Activated CD4-positive, alpha-beta T cell treated with anti-CD3 and anti-CD28 coated beads for 1 hour (primary cell): Measurements from ENCODE around the gene LTBP4.
"Not testable (repeated sequence)": the region's sequence is repeated elsewhere in the genome, so short reads cannot be mapped to it uniquely, and the experiment has no call there.

Experiments
- DNase-seq: peaks from one replicate; pipeline ENCODE4 v3.0.0-alpha.2; 2020

Gene LTBP4, protein sequence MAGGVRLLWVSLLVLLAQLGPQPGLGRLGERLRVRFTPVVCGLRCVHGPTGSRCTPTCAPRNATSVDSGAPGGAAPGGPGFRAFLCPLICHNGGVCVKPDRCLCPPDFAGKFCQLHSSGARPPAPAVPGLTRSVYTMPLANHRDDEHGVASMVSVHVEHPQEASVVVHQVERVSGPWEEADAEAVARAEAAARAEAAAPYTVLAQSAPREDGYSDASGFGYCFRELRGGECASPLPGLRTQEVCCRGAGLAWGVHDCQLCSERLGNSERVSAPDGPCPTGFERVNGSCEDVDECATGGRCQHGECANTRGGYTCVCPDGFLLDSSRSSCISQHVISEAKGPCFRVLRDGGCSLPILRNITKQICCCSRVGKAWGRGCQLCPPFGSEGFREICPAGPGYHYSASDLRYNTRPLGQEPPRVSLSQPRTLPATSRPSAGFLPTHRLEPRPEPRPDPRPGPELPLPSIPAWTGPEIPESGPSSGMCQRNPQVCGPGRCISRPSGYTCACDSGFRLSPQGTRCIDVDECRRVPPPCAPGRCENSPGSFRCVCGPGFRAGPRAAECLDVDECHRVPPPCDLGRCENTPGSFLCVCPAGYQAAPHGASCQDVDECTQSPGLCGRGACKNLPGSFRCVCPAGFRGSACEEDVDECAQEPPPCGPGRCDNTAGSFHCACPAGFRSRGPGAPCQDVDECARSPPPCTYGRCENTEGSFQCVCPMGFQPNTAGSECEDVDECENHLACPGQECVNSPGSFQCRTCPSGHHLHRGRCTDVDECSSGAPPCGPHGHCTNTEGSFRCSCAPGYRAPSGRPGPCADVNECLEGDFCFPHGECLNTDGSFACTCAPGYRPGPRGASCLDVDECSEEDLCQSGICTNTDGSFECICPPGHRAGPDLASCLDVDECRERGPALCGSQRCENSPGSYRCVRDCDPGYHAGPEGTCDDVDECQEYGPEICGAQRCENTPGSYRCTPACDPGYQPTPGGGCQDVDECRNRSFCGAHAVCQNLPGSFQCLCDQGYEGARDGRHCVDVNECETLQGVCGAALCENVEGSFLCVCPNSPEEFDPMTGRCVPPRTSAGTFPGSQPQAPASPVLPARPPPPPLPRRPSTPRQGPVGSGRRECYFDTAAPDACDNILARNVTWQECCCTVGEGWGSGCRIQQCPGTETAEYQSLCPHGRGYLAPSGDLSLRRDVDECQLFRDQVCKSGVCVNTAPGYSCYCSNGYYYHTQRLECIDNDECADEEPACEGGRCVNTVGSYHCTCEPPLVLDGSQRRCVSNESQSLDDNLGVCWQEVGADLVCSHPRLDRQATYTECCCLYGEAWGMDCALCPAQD (N-terminal part only)

DNA sequence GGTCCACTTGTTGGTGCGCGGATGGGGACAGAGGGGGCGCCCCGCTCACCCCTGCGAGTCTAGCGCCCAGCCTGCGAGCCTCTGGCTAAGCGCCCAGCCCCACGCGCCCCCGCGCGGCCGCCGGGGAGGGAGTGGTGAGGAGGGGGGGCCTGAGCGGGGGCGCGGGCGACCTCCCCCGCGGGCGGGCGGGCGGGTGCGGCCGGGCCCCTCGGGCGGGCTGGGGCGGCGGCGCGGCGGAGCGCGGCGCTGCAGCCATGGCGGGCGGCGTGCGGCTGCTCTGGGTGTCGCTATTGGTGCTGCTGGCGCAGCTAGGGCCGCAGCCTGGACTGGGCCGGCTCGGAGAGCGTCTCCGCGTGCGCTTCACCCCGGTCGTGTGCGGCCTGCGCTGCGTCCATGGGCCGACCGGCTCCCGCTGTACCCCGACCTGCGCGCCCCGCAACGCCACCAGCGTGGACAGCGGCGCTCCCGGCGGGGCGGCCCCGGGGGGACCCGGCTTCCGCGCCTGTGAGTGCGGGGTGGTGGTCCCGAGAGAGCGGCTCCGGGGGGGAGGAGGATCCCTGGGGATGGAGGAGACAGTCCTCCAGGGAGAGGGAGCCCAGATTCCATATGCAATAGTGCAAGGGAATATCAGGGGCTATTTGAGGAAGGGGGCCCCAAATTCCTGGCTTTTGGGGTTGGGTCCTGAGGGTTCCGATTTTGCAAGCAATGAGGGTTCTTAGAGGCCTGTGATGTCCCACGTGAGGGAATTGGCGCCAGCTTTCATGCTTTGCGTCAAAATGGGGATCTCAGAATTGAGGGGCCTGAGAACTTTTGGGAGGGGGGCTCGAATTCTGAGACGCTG lies at the start of gene LTBP4:
TSS of gene LTBP4 (plus strand) at position 236 of the 841 bp plus-strand sequence. CDS start at position 255, 19 bp downstream.
- no peak for DNase-seq

DNA sequence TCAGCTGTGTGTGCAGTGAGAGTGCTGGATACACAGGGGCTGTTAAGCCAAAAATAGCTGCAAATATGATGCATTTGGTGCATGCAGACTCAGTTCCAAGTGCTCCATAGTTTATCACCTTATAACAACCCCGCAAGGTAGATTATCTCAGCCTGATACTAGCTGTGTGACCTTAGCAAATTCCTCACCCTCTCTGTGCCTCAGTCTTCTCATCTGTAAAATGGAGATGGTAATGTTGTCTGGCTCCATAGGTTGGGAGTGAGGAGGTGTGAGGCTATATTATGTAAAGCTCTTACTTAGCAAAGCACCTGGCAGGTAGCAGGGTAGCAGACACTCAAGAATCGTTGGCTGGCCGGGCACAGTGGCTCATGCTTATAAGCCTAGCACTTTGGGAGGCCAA lies 48.3 kb upstream of the LTBP4 start:
- no peak for DNase-seq

DNA sequence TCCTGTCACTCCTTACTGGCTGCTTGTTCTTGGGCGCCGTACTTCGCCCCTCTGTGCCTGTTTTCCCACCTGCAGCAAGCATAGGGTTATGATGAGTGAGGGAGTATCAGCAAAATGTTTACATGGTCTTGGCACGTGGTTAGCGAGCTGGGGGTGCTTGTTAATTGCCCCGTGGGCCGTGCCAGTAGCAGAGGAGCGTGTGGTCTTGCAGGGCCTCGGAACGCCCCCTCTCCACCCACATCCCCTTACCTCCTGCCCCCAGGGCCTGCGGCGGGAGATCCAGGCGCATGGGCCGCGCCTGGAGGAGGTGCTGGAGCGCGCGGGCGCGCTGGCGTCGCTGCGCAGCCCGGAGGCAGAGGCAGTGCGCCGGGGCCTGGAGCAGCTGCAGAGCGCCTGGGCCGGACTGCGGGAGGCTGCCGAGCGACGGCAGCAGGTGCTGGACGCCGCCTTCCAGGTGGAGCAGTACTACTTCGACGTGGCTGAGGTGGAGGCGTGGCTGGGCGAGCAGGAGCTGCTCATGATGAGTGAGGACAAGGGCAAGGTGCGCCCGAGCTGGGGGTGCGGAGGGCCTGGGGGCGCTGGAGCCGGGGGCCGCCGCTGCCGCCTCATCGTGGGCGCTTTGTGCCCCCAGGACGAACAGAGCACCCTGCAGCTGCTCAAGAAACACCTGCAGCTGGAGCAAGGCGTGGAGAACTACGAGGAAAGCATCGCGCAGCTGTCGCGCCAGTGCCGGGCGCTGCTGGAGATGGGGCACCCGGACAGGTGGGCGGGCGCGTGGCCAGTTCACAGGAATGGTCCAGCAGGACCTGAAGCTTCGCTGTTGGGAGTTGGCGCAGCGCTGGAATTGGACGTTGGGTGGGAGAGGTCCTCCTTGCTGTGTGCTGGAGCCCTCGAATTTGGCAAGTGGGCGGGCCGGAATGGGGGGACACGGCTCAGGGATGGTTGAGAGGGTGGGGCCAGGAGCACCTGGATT lies 47.0 kb upstream of the LTBP4 start:
- DNase-seq = no peak

DNA sequence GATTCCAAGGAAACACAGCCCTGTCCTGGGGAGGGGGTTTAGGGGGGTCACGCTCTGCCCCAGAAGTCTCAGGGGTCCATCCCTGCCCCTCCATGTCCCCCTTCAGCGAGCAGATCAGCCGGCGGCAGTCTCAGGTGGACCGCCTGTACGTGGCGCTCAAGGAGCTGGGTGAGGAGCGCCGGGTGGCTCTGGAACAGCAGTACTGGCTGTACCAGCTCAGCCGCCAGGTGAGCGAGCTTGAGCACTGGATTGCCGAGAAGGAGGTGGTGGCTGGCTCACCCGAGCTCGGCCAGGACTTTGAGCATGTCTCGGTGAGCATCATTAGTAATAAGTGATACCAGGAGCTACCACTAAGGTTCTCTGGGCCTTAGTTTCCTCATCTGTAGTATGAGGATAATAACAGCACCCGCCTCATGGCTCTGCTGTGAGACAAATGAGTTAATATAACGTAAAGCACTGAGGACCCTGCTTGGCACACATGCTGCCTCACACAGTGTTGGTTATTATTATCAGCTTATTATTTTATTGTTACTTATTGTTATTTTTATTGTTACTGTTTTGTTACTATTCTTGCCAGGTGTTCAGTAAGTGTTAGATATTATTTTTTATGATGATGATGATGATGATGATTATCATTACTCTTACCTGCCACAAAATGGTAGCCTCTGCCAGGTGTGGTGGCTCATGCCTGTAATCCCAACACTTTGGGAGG lies 45.0 kb upstream of the LTBP4 start:
- DNase-seq = no peak

DNA sequence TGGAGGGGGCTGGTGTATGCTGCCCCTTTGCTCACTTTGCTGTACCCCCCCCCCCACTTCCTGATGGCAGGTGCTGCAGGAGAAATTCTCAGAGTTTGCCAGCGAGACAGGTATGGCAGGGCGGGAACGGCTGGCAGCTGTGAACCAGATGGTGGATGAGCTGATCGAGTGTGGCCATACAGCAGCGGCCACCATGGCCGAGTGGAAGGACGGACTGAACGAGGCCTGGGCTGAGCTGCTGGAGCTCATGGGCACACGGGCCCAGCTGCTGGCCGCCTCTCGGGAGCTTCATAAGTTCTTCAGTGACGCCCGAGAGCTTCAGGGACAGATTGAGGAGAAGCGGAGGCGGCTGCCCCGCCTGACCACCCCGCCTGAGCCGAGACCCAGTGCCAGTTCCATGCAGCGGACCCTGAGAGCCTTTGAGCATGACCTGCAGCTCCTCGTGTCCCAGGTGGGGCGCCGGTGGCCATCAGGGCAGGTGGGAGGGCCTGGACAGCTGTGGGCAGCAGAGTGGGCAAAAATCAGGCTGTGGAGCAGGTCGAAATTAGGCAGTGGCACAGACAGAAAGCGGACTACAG lies 44.1 kb upstream of the LTBP4 start:
- no peak for DNase-seq

DNA sequence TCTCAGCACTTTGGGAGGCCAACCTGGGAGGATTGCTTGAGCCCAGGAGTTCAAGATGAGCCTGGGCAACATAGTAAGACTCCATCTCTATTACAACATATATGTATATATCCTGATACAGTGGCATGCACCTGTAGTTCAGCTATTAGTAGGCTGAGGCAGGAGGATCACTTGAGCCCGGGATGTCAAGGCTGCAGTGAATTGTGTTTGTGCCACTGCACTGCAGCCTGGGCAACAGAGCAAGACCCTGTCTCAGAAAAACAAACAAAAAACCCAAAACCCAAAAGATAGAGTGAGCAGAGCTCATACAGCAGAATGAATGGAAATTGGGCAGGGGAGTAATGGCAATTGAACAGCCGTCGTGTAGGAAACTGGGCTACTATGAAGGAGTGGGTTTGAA lies 41.8 kb upstream of the LTBP4 start:
- no peak for DNase-seq

DNA sequence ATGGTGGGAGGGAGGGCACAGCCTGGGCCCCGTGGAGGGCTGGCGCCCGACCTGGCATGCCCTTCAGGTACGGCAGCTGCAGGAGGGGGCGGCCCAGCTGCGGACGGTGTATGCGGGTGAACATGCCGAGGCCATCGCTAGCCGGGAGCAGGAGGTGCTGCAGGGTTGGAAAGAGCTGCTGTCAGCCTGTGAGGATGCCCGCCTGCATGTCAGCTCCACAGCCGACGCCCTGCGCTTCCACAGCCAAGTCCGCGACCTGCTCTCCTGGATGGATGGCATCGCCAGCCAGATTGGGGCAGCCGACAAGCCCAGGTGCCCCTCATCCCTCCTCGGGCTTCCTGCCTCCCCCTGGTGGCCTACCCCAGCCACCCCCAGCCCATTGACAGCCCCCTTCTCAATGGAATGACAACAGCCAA lies 41.1 kb upstream of the LTBP4 start:
- DNase-seq = no peak

DNA sequence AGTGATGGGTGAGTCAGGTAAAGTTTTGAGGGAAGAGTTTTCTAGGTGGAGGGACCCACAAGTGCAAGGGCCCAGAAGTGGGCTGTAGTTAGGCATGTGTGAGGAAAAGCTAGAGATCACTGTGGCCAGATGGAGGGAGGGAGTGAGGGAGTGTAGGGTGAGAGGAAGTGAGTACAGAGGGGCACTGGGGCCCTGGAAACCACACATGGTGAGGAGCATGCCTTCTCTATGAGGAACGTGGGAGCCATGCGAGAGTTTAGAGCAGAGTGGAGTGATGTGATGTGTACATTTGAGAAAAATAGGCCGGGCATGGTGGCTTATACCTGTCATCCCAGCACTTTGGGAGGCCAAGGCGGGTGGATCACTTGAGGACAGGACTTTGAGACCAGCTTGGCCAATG lies 39.2 kb upstream of the LTBP4 start:
- DNase-seq = no peak

DNA sequence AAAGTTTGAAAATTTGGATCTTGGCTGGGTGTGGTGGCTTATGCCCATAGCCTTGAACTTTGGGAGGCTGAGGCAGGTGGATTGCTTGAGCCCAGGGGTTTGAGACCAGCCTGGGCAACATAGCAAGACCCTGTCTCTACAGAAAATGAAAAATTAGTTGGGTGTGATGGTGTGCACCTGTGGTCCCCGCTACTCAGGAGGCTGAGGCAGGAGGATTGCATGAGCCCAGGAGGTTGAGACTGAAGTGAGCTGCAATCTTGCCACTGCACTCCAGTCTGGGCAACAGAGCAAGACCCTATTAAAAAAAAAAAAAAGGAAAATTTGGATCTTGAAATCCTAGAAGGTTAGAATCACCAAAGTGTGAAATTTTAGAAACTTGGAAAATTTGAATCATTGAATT lies 36.6 kb upstream of the LTBP4 start:
- not testable (repeated sequence) for DNase-seq

DNA sequence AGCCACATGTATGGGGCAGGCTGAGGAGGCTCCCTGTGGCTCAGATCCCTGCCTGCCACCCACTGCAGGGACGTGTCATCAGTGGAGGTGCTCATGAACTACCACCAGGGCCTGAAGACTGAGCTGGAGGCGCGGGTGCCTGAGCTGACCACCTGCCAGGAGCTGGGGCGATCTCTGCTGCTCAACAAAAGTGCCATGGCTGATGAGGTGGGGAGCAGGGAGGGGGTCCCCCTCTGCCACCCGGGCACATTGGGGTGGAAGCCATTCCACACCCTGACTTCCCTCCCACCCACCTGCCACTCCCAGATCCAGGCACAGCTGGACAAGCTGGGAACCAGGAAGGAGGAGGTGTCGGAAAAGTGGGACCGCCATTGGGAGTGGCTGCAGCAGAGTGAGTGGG lies 35.8 kb upstream of the LTBP4 start:
- no peak for DNase-seq

DNA sequence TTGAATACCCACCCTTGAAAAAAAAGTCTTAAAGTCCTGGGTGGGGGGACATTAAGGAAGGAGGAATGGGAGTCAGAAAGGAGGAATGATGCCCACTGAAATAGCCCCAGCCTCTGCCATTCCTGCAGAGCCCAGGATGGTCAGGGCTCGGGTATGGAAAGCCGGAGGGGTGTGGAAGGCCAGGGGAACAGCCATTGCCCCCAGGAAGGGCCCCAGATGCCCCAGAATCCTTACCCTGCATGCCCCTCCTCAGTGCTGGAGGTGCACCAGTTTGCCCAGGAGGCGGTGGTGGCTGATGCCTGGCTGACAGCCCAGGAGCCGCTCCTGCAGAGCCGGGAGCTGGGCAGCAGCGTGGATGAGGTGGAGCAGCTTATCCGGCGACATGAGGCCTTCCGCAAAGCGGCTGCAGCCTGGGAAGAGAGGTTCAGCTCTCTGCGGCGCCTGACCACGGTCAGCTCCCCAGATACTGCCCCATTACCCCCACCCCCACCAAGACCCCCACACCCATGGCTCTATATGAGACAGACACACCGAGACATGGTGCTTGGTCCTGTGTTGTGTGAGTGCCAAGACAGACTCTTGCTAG lies 35.2 kb upstream of the LTBP4 start:
- no peak for DNase-seq

DNA sequence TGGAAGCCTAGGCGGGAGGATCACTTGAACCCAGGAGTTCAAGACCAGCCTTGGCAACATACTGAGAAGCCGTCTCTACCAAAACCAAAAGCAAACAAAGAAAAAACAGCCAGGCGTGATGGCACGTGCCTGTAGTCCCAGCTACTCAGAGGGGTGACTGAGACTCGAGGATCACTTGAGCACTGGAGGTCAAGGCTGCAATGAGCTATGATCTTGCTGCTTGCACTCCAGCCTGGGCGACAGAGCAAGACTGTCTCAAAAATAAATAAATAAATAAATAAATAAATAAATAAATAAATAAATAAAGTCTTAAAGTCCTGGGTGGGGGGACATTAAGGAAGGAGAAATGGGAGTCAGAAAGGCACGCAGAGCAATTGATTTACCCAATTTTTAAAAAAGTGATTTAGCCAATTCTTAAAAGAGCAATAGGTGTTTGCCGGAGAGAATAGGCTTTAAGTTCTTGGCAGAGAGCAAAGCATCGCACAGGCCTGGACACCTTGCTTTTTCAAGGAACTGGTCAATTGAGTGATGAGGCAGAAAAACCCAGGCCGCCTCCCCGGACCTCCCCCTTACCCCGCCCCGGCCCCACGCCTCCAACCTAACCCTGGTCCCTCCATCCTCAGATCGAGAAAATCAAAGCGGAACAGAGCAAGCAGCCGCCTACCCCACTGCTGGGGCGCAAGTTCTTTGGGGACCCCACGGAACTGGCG lies 34.0 kb upstream of the LTBP4 start:
- DNase-seq = no peak

DNA sequence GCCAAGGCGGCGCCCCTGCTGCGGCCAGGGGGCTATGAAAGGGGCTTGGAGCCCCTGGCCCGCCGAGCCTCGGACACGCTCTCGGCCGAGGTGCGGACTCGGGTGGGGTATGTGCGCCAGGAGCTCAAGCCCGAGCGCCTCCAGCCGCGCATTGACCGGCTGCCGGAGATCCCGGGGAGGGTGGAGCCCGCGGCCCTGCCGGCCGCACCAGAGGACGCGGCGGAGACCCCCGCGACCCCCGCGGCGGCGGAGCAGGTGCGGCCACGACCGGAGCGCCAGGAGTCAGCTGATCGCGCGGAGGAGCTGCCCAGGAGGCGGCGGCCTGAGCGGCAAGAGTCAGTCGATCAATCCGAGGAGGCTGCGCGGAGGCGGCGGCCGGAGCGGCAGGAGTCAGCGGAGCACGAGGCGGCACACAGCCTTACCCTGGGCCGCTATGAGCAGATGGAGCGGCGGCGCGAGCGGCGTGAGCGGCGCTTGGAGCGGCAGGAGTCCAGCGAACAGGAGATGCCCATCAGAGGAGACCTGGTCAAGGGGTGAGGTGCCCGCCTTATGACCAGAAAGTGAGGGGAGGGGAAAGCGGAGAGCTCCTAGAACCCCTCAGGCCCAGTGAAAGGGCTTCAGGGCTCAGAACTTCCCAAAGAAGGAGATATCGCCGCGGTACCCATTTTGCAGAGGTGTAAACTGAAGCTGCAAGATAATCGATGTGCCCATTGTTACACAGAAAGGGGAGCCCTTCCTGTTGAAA lies 33.2 kb upstream of the LTBP4 start:
- no peak for DNase-seq

DNA sequence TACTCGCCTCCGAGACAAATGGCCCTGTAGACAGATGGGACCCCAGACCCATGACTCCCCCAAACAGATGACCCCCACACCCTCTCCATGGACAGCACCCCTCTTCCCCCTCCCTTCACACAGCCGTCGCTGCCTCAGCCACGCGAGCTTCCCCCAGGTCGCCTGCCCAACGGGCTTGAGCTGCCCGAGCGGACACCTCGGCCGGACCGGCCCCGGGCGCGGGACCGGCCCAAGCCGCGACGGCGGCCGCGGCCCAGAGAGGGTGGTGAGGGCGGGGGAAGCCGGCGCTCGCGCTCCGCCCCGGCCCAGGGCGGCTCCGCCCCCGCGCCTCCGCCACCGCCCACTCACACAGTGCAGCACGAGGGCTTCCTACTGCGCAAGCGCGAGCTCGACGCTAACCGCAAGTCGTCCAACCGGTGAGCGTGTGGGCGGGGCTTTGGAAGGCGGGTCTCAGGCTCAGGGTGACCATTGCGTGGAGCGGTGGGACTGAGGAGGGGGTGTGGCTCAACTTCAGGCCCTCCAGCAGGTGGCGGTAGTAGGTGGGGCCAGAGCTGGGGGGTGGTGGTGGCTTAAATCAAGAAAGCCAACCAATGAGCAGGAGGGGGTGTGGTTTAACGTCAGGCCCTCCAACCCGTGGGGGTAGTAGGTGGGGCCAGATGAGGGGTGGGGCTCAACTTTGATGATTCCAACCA lies 30.7 kb upstream of the LTBP4 start:
- DNase-seq = peak; percentile 91

DNA sequence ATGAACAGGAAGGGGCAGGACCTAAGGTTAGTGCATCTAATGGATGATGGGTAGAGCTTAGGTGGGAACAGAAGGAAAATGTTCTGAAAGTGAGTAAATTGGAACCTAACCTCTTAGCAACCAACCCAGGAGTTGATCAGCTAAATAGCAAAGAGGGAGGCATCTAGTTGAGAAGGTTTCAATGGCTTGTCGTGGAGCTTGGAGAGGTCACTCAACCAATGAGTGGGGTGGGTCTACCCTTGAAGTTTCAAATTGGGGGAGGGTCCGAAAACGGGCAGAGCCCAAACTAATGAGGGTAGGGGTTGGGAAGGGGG lies 30.2 kb upstream of the LTBP4 start:
- DNase-seq = no peak

DNA sequence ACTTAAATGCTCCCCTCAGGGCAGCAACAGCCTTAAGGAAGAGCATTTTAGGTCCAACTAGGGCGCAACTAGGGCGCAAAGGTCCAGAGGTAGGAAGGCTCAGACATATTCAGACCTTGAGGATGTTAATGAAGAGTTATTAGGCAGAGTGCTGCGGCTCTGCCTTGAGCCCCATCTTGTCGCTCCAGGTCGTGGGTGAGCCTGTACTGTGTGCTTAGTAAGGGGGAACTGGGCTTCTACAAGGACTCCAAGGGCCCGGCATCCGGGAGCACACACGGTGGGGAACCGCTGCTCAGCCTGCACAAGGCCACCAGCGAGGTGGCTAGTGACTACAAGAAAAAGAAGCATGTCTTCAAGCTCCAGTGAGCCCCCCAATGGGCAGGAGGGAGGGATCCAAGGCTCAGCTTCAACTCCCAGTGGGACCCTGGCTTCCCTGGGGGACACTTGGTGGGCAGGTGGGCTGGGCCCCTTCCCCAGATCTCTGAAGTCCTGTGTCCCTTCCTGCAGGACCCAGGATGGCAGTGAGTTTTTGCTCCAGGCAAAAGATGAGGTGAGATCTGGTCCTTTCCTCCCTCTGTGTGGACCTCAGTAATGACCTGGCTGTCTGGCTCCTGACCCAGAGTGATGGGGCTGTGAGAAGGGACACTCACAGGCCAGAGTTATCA lies 29.2 kb upstream of the LTBP4 start:
- no peak for DNase-seq

DNA sequence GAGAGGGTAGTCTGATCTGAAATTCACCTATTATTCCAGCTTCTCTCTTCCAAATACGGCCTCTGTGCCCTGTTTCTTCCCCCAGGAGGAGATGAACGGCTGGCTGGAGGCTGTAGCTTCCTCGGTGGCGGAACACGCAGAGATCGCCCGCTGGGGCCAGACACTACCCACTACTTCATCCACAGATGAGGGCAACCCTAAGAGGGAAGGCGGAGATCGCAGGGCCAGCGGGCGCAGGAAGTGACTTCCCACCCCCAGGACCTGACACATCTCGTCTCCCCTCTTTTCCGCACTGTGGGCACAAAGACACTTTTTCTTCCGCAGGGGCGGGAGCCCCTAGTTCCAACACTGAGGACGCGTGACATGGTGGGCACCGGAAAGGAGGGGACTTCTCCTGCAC lies 25.8 kb upstream of the LTBP4 start:
- DNase-seq = no peak
